Lower leg skin (tissue), 3 donors: ENCODE measurements around the gene CDK13.

ENCODE experiments used
- POLR2A ChIP-seq, 2 donors: fragments of 450-650 bp; IDR thresholded peaks; one replicate each; pipeline ENCODE4 v1.6.1; 2016 to 2017; ENCODE audit warnings: antibody characterized with exemption in 2 of 2, mild to moderate bottlenecking in 1 of 2, moderate library complexity in 1 of 2
- TF ChIP-seq, protein P1 (sequence below), 3 donors: fragments of 450-650 bp; IDR thresholded peaks; one replicate each; pipeline ENCODE4 v1.5.1; 2016; ENCODE audit warnings: antibody characterized with exemption in 3 of 3, mild to moderate bottlenecking in 3 of 3, moderate library complexity in 2 of 3

- TF ChIP-seq, protein P1, sequence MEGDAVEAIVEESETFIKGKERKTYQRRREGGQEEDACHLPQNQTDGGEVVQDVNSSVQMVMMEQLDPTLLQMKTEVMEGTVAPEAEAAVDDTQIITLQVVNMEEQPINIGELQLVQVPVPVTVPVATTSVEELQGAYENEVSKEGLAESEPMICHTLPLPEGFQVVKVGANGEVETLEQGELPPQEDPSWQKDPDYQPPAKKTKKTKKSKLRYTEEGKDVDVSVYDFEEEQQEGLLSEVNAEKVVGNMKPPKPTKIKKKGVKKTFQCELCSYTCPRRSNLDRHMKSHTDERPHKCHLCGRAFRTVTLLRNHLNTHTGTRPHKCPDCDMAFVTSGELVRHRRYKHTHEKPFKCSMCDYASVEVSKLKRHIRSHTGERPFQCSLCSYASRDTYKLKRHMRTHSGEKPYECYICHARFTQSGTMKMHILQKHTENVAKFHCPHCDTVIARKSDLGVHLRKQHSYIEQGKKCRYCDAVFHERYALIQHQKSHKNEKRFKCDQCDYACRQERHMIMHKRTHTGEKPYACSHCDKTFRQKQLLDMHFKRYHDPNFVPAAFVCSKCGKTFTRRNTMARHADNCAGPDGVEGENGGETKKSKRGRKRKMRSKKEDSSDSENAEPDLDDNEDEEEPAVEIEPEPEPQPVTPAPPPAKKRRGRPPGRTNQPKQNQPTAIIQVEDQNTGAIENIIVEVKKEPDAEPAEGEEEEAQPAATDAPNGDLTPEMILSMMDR (IDR thresholded peaks at IDR 0.05), result no peak
- no peak for TF ChIP-seq POLR2A (IDR thresholded peaks at IDR 0.05)
These were observed 165.9 kb downstream of the CDK13 start for GRCh38 chr7:40115936-40116335.
